ENCODE results near the gene WFDC2.

The WFDC2 gene

GRCh38 chr20:45508068-45508886, 38.7 kb downstream of the WFDC2 start:
- TF ChIP-seq CTCF (IDR thresholded peaks at IDR 0.05; ENCODE audit: extremely low read depth, missing control alignments): no peak
- DNase-seq (ENCODE audit: low spot score): no peak

- DNase-seq (ENCODE audit: low spot score): no peak
- TF ChIP-seq CTCF (IDR thresholded peaks at IDR 0.05; ENCODE audit: extremely low read depth, missing control alignments): no peak
Measured at GRCh38 chr20:45509091-45509490, 39.5 kb downstream of the WFDC2 start.

GRCh38 chr20:45510242-45510862, 40.8 kb downstream of the WFDC2 start:
- no peak for DNase-seq (ENCODE audit: low spot score)
- TF ChIP-seq CTCF (IDR thresholded peaks at IDR 0.05; ENCODE audit: extremely low read depth, missing control alignments): no peak

- DNase-seq (ENCODE audit: low spot score): no peak
- TF ChIP-seq CTCF (IDR thresholded peaks at IDR 0.05; ENCODE audit: extremely low read depth, missing control alignments): no peak
Measured at GRCh38 chr20:45515147-45515913, 45.8 kb downstream of the WFDC2 start, which contains the start of gene SPINT3. Gene SPINT3, minus strand, starts transcription at chr20:45515622. Its CDS starts 14 bp downstream, at chr20:45515608.

GRCh38 chr20:45518282-45518681, 48.7 kb downstream of the WFDC2 start:
- DNase-seq (ENCODE audit: low spot score): no peak
- no peak for TF ChIP-seq CTCF (IDR thresholded peaks at IDR 0.05; ENCODE audit: extremely low read depth, missing control alignments)

GRCh38 chr20:45523821-45524220, 54.3 kb downstream of the WFDC2 start:
- no peak for TF ChIP-seq CTCF (IDR thresholded peaks at IDR 0.05; ENCODE audit: extremely low read depth, missing control alignments)
- DNase-seq (ENCODE audit: low spot score): no peak

- DNase-seq (ENCODE audit: low spot score): no peak
- TF ChIP-seq CTCF (IDR thresholded peaks at IDR 0.05; ENCODE audit: extremely low read depth, missing control alignments): no peak
Measured at GRCh38 chr20:45527294-45527693, 57.7 kb downstream of the WFDC2 start.

Measured in GM20000 (cell line).